H1 (cell line): ENCODE results near the gene CTBP2. TPM values are rescaled to one million over a fixed set of nuclear protein-coding genes. Genes with fewer than 3 reads are reported as not detected.

Experiments
- GABPA ChIP-seq: IDR thresholded peaks from 2 replicates; pipeline ENCODE4 v1.6.1; 2011; ENCODE audit warnings: mild to moderate bottlenecking, low read length, moderate library complexity, borderline replicate concordance; ENCODE audit not compliant: insufficient read depth
- POLR2A ChIP-seq, 2 experiments: IDR thresholded peaks; 1 replicate in 1 of 2; 2 replicates in 1 of 2; pipeline ENCODE4 v1.6.1; 2011; ENCODE audit warnings: low read depth in 2 of 2, low read length in 2 of 2, mild to moderate bottlenecking in 2 of 2; ENCODE audit errors: control extremely low read depth in 1 of 2
- POLR2AphosphoS5 ChIP-seq: IDR thresholded peaks from 2 replicates; pipeline ENCODE4 v1.6.1; 2011; ENCODE audit warnings: low read depth, low read length
- RBBP5 ChIP-seq: IDR thresholded peaks from 2 replicates; pipeline ENCODE4 v1.7.1; 2012; ENCODE audit warnings: low read depth, mild to moderate bottlenecking, inconsistent platforms, low read length, moderate library complexity, borderline replicate concordance
- SP1 ChIP-seq: IDR thresholded peaks from 2 replicates; pipeline ENCODE4 v1.6.1; 2011; ENCODE audit warnings: low read depth, low read length
- polyA plus RNA-seq, 7 experiments: library from polyadenylated mRNA; depleted of rRNA in 3 of 7; stranded (reverse) in 5 of 7; unstranded in 2 of 7; fragments of >200 nt in 5 of 7; fragments of 200-250 nt in 2 of 7; gene quantifications; 1 replicate in 5 of 7; 2 replicates in 1 of 7; 4 replicates in 1 of 7; pipeline versions ENCODE4 v1.2.1 to v1.2.3, GENCODE V29; 2011 to 2013; ENCODE audit warnings: missing spikeins in 2 of 7, mixed read lengths in 2 of 7
- total RNA-seq: library from RNA; stranded (reverse); fragmentation: NEBNext Ultra II Directional; extraction: Animal tissue kit (Norgen Biotek cat#: 25700); gene quantifications from 2 replicates; pipeline ENCODE4 v1.2.1, GENCODE V29; 2021

Gene CTBP2
- total and polyA plus RNA-seq, 2 of the 8 experiments (the other 6 are each of a cell fraction or from before 2014, with no cell fraction given): 208 to 221 TPM

DNA sequence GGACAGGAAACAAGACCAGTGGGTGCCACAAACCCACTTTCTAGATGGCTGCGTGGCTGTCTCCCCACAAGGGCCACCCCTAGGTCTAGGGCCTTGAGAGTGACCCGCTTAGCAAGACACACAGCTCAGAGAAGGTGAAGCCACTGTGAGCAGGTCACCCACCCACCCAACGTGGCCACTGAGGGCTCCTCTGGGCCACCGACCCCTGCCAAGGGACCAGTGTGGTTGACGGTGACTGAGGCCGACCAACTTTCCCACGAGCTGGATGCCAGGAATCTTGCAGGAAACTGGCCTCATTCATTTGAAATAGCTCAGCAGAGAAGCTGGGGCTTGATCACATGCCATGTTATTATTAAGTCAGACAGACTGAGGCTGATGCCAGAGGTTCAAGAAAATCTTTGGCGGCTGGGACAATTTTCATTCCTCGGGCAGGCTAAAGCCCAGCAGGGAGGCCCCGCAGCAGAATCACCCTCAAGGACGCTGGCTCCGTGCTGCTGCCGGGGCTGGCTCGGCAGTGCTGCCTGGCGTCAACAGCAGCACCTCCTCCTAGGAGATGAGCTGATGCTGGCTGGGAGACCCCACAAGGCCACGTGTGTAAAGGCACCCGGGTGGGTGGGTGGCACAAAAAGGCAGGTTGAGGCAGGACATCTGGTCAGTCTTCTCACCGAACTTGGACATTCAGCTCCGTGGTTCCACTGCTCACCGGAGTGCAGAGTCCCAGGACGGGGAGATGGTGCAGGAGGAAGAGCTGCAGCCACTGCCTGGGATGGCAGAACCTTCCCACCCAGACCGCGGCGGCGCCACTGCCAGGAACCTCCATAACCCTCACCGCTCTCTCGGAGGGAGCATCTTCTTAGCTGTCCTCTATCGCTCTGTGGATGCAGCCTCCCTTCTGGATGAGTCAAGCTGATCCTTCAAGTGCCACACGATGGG, 160.7 kb downstream of the CTBP2 start (continued):
- TF ChIP-seq POLR2AphosphoS5 (no peak; the same call in 1 of the 2 replicates), GABPA (no peak), POLR2A (IDR thresholded peaks at IDR 0.05; ENCODE audit: control extremely low read depth in 1 of 2, low read depth in 2 of 2, low read length in 2 of 2) (no peak; a peak in 1 of 3 replicates), SP1 (no peak), RBBP5 (no peak)
